Activated B cell treated with CpG ODN at 0.5 μM for 24 hours (primary cell): ENCODE results near the gene GABRG3. TPM values are rescaled to one million over a fixed set of nuclear protein-coding genes. Genes with fewer than 3 reads are reported as not detected.
"Not testable (repeated sequence)": the region's sequence is repeated elsewhere in the genome, so short reads cannot be mapped to it uniquely, and the experiment has no call there.

Experiments used
- ATAC-seq: fragments of 200-7000 bp; cut with Tn5 transposase; one replicate; pipeline ENCODE4 v1.10.0; 2021; ENCODE audit warnings: low read depth, mild to moderate bottlenecking, moderate library complexity
- CTCF ChIA-PET: fragments of 350-600 bp; sonication (Branson Sonifier 250); formaldehyde crosslinking; loops from one replicate; lab custom pipeline; 2021; ENCODE audit warnings: antibody characterized with exemption; lab: Charles Lee
- POLR2A ChIA-PET: fragments of 350-600 bp; sonication (Branson Sonifier 250); formaldehyde crosslinking; loops from one replicate; lab custom pipeline; 2021; ENCODE audit warnings: antibody characterized with exemption; lab: Charles Lee
- DNase-seq: peaks from one replicate; pipeline ENCODE4 v3.0.0; 2022
- H3K27ac Mint-ChIP-seq: one replicate; pipeline ENCODE4 v1.8.0; 2020; ENCODE audit warnings: mixed read lengths
- H3K27me3 Mint-ChIP-seq: one replicate; pipeline ENCODE4 v1.8.0; 2021; ENCODE audit warnings: mixed read lengths
- H3K36me3 Mint-ChIP-seq: one replicate; pipeline ENCODE4 v1.8.0; 2021; ENCODE audit warnings: low read depth, mixed read lengths
- H3K4me1 Mint-ChIP-seq: one replicate; pipeline ENCODE4 v1.8.0; 2021; ENCODE audit warnings: mixed read lengths
- H3K4me3 Mint-ChIP-seq: one replicate; pipeline ENCODE4 v1.8.0; 2020; ENCODE audit warnings: mild to moderate bottlenecking, mixed read lengths
- H3K9me3 Mint-ChIP-seq: one replicate; pipeline ENCODE4 v1.8.0; 2020; ENCODE audit warnings: mixed read lengths
- CTCF ChIP-seq: fragments of 200-600 bp; IDR thresholded peaks from one replicate; pipeline ENCODE4 v1.8.0; 2022; ENCODE audit warnings: antibody characterized with exemption, mild to moderate bottlenecking
- intact Hi-C: fragments of 100-400 bp; cut with micrococcal nuclease; formaldehyde crosslinking; loops from one replicate; pipeline ENCODE4 v1.15.1; 2024
- total RNA-seq: library from RNA; stranded (reverse); gene quantifications from 2 replicates; pipeline ENCODE4 v1.2.3, GENCODE V29; 2022

Gene GABRG3
- total RNA-seq, 1 donor from 2014 or later = not detected

DNA sequence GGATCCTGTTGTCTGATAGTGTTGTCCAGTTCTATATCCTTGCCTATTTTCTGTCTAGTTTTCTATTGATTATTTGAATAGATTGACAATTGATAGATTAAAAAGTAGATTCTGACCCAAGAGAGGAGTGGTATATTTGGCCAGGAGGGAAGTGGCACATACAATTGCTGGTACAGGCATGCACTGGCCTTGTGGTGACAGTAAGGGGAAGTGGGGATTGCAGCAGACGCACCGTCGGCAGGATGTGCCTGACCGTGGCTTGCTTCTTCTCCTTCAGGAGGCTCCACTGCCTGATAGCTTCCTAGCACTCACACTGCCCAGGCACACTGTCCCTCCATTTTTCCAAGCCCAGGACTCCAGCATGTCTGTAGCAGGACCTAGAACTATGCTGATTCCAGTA is 10.5 kb downstream of the GABRG3 start:
- H3K4me3 Mint-ChIP-seq = no peak overlapping the region
- ChIA-PET CTCF (no interaction called here), POLR2A (no interaction called here)
- intact Hi-C loops = no loop called here
- no peaks in the 10 kb centered on the region for H3K4me1 Mint-ChIP-seq
- H3K27ac Mint-ChIP-seq = no peak overlapping the region
- TF ChIP-seq CTCF = no peak
- no peak for DNase-seq
- H3K27me3 Mint-ChIP-seq = no peaks in the 10 kb centered on the region
- peaks cover 9% of the 10 kb centered on the region for H3K9me3 Mint-ChIP-seq
- ATAC-seq = no peak
- no peaks in the 10 kb centered on the region for H3K36me3 Mint-ChIP-seq

DNA sequence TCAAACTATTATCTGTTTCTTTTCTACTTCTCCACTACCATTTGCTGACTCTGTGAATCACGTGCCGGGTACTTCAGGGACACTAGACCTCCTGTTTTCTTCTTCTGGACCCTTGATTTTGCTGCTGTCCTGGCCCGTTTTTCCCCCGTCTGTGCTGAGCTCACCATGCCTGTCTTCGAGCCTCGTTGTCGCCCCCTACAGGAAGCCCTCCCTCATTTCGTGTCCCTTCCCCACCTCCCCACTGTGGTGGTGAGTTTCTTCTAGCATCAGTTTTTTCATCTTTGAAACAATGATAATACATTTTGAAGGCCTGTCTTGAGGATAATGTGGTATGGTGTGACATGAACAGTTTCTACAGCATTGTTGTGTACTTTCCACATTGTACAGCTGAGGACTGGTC is 12.8 kb downstream of the GABRG3 start:
- DNase-seq = no peak
- no peaks in the 10 kb centered on the region for H3K36me3 Mint-ChIP-seq
- peaks cover 6% of the 10 kb centered on the region for H3K9me3 Mint-ChIP-seq
- intact Hi-C loops = no loop called here
- ATAC-seq = no peak
- no peak for TF ChIP-seq CTCF
- ChIA-PET CTCF (no interaction called here), POLR2A (no interaction called here)
- H3K4me1 Mint-ChIP-seq = no peaks in the 10 kb centered on the region
- no peak overlapping the region for H3K27ac Mint-ChIP-seq
- H3K27me3 Mint-ChIP-seq = no peaks in the 10 kb centered on the region
- no peak overlapping the region for H3K4me3 Mint-ChIP-seq

- Mint-ChIP-seq H3K9me3 (peaks cover 8% of the 10 kb centered on the region), H3K36me3 (no peaks in the 10 kb centered on the region), H3K27ac (no peak overlapping the region), H3K27me3 (no peaks in the 10 kb centered on the region), H3K4me1 (no peaks in the 10 kb centered on the region), H3K4me3 (no peak overlapping the region)
- ATAC-seq (no peak), DNase-seq (no peak)
- CTCF ChIA-PET = no interaction called here
- TF ChIP-seq CTCF = no peak
- intact Hi-C loops = no loop called here
- POLR2A ChIA-PET = no interaction called here
Measured at GRCh38 chr15:26985050-26985449, 14.1 kb downstream of the GABRG3 start.

DNA sequence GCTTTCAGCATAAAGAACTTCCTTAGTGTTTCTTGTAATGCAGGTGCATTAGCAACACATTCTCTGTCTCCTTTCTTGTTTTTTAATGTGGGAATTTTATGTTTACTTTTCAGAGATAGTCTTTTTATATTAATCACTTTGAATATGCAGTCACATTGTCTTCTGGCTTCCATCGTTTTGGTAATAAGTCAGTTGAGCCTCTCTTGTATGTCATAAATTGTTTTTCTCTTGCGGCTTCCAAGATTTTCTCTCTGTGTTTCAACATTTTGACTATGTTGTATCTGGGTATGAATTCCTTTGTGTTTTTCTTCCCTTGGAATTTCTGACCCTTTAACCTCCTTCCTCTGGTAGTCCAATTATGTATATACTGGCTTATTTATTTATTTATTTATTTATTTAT is 25.3 kb downstream of the GABRG3 start:
- intact Hi-C loops = no loop called here
- CTCF ChIA-PET = no interaction called here
- DNase-seq = no peak

DNA sequence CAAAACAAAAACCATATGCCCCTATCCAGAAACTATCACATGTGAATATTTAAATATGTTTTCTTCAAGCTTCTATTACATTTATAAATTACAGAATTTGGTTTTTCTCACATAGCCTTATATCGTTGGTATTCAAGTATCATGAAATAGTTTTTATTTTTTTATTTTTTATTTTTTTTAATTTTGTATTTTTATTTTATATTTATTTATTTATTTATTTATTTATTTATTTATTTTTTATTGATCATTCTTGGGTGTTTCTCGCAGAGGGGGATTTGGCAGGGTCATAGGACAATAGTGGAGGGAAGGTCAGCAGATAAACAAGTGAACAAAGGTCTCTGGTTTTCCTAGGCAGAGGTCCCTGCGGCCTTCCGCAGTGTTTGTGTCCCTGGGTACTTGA is 32.0 kb downstream of the GABRG3 start:
- POLR2A ChIA-PET, H3K36me3 Mint-ChIP-seq, intact Hi-C loops, H3K27me3 Mint-ChIP-seq, H3K27ac Mint-ChIP-seq, ATAC-seq, CTCF ChIA-PET, H3K4me3 Mint-ChIP-seq, H3K9me3 Mint-ChIP-seq, H3K4me1 Mint-ChIP-seq, DNase-seq: not testable (repeated sequence)

More for the DNA sequence above, 25.3 kb downstream of the GABRG3 start:
- peaks cover 6% of the 10 kb centered on the region for H3K9me3 Mint-ChIP-seq
- no peaks in the 10 kb centered on the region for H3K36me3 Mint-ChIP-seq
- H3K4me3 Mint-ChIP-seq = no peak overlapping the region
- H3K27me3 Mint-ChIP-seq = no peaks in the 10 kb centered on the region
- no peaks in the 10 kb centered on the region for H3K4me1 Mint-ChIP-seq
- no peak overlapping the region for H3K27ac Mint-ChIP-seq
- no peak for TF ChIP-seq CTCF
- POLR2A ChIA-PET = no interaction called here
- ATAC-seq = no peak

- DNase-seq, H3K4me1 Mint-ChIP-seq, H3K36me3 Mint-ChIP-seq, H3K9me3 Mint-ChIP-seq, H3K4me3 Mint-ChIP-seq, POLR2A ChIA-PET, intact Hi-C loops, ATAC-seq, H3K27ac Mint-ChIP-seq, H3K27me3 Mint-ChIP-seq, CTCF ChIA-PET: not testable (repeated sequence)
Measured at GRCh38 chr15:27004226-27004625, 33.2 kb downstream of the GABRG3 start.
